SK-N-SH treated with all-trans-retinoic acid at 6 μM for 48 hours (cell line): ENCODE measurements around the gene THSD4.

ENCODE experiments used
- ATAC-seq: fragments of 200-7000 bp; cut with Tn5 transposase; 3 replicates; pipeline ENCODE4 v1.9.1; 2020; ENCODE audit warnings: mild to moderate bottlenecking, moderate library complexity
- BACH2 ChIP-seq: fragments of 250-450 bp; sonication (Bioruptor Pico); IDR thresholded peaks from 2 replicates; pipeline ENCODE4 v1.9.0; 2021; ENCODE audit warnings: mild to moderate bottlenecking, borderline replicate concordance
- CREB5 ChIP-seq: fragments of 250-450 bp; sonication (Bioruptor Pico); IDR thresholded peaks from 2 replicates; pipeline ENCODE4 v1.5.1; 2020; ENCODE audit warnings: low read depth, mild to moderate bottlenecking, moderate library complexity
- CSDC2 ChIP-seq: fragments of 250-450 bp; sonication (Bioruptor Pico); IDR thresholded peaks from 2 replicates; pipeline ENCODE4 v1.5.0; 2020; ENCODE audit warnings: mild to moderate bottlenecking, moderate library complexity
- CSRNP3 ChIP-seq: fragments of 250-450 bp; sonication (Bioruptor Pico); IDR thresholded peaks from 2 replicates; pipeline ENCODE4 v1.5.1; 2021; ENCODE audit warnings: mild to moderate bottlenecking, moderate library complexity
- GLIS3 ChIP-seq: fragments of 250-450 bp; sonication (Bioruptor Pico); IDR thresholded peaks from 2 replicates; pipeline ENCODE4 v1.5.0; 2020; ENCODE audit warnings: mild to moderate bottlenecking, moderate library complexity
- ISL1 ChIP-seq: fragments of 250-450 bp; sonication (Bioruptor Pico); IDR thresholded peaks from 2 replicates; pipeline ENCODE4 v2.1.2; 2022; ENCODE audit warnings: mild to moderate bottlenecking, moderate library complexity
- OSR1 ChIP-seq: fragments of 250-450 bp; sonication (Bioruptor Pico); IDR thresholded peaks from 2 replicates; pipeline ENCODE4 v1.8.0; 2022; ENCODE audit warnings: moderate library complexity, mild to moderate bottlenecking, inconsistent platforms
- PATZ1 ChIP-seq: fragments of 250-450 bp; sonication (Bioruptor Pico); IDR thresholded peaks from 2 replicates; pipeline ENCODE4 v1.8.0; 2020; ENCODE audit warnings: mild to moderate bottlenecking, moderate library complexity, borderline replicate concordance
- POU6F1 ChIP-seq: fragments of 250-450 bp; sonication (Bioruptor Pico); IDR thresholded peaks from 2 replicates; pipeline ENCODE4 v1.8.0; 2021; ENCODE audit warnings: low read depth, mild to moderate bottlenecking, moderate library complexity, borderline replicate concordance
- SNAI2 ChIP-seq: fragments of 250-450 bp; sonication (Bioruptor Pico); IDR thresholded peaks from 2 replicates; pipeline ENCODE4 v1.5.0; 2020; ENCODE audit warnings: mild to moderate bottlenecking, moderate library complexity
- TCF4 ChIP-seq: fragments of 250-450 bp; sonication (Bioruptor Pico); IDR thresholded peaks from 2 replicates; pipeline ENCODE4 v1.8.0; 2021; ENCODE audit warnings: mild to moderate bottlenecking, moderate library complexity, borderline replicate concordance
- TSHZ2 ChIP-seq: fragments of 250-450 bp; sonication (Bioruptor Pico); IDR thresholded peaks from 2 replicates; pipeline ENCODE4 v1.5.0; 2020; ENCODE audit warnings: mild to moderate bottlenecking, moderate library complexity
- ZC3H10 ChIP-seq: fragments of 250-450 bp; sonication (Bioruptor Pico); IDR thresholded peaks from 2 replicates; pipeline ENCODE4 v1.5.1; 2021; ENCODE audit warnings: mild to moderate bottlenecking, moderate library complexity
- ZFP3 ChIP-seq: fragments of 250-450 bp; sonication (Bioruptor Pico); IDR thresholded peaks from 2 replicates; pipeline ENCODE4 v1.5.0; 2020; ENCODE audit warnings: mild to moderate bottlenecking, moderate library complexity
- ZFP30 ChIP-seq: fragments of 450-650 bp; formaldehyde crosslinking; IDR thresholded peaks from 2 replicates; pipeline ENCODE4 v1.5.0; 2022; ENCODE audit warnings: mild to moderate bottlenecking, moderate library complexity
- ZNF70 ChIP-seq: fragments of 450-650 bp; formaldehyde crosslinking; IDR thresholded peaks from 2 replicates; pipeline ENCODE4 v1.5.0; 2020; ENCODE audit warnings: mild to moderate bottlenecking, moderate library complexity
- ZNF8 ChIP-seq: fragments of 450-650 bp; formaldehyde crosslinking; IDR thresholded peaks from 2 replicates; pipeline ENCODE4 v1.5.0; 2020; ENCODE audit warnings: mild to moderate bottlenecking, moderate library complexity

THSD4 gene

GRCh38 chr15:71362556-71362955, 247.3 kb downstream of the THSD4 start:
- no peak for ATAC-seq
- no peak for TF ChIP-seq TSHZ2 (CRISPR knock-in tag)
- TF ChIP-seq BACH2 (CRISPR knock-in tag), result no peak
- no peak for TF ChIP-seq CSDC2 (CRISPR knock-in tag)
- no peak for TF ChIP-seq CREB5 (CRISPR knock-in tag)

- no peak for TF ChIP-seq ZNF70 (CRISPR knock-in tag)
- no peak for TF ChIP-seq CREB5 (CRISPR knock-in tag)
- TF ChIP-seq ZFP30 (CRISPR knock-in tag), result no peak
- TF ChIP-seq ZC3H10 (CRISPR knock-in tag), result no peak
- no peak for TF ChIP-seq GLIS3 (CRISPR knock-in tag)
- TF ChIP-seq OSR1, result no peak
- TF ChIP-seq ZNF8 (CRISPR knock-in tag), result no peak
- TF ChIP-seq CSDC2 (CRISPR knock-in tag), result no peak
- no peak for TF ChIP-seq POU6F1
- no peak for TF ChIP-seq SNAI2 (CRISPR knock-in tag)
- no peak for TF ChIP-seq CSRNP3
- no peak for TF ChIP-seq TCF4 (CRISPR knock-in tag)
- ATAC-seq, result no peak
Observed at GRCh38 chr15:71362987-71363968, 248.0 kb downstream of the THSD4 start.

- no peak for TF ChIP-seq ISL1 (CRISPR knock-in tag)
- no peak for TF ChIP-seq ZFP3 (CRISPR knock-in tag)
- TF ChIP-seq POU6F1, result no peak
- no peak for TF ChIP-seq CREB5 (CRISPR knock-in tag)
- no peak for TF ChIP-seq PATZ1 (CRISPR knock-in tag)
- no peak for TF ChIP-seq ZC3H10 (CRISPR knock-in tag)
- ATAC-seq, result no peak
Observed at GRCh38 chr15:71364117-71364584, 248.9 kb downstream of the THSD4 start.
